Measurements from ENCODE around the gene FBH1.

- TF ChIP-seq CTCF (IDR thresholded peaks at IDR 0.05) (no peak), SIN3A (IDR thresholded peaks at IDR 0.05; ENCODE audit: borderline replicate concordance, insufficient read depth, low read depth, low read length) (no peak), REST (IDR thresholded peaks at IDR 0.05; ENCODE audit: insufficient read depth in 1 of 2, low read depth in 2 of 2, low read length in 1 of 2) (no peak), POLR2AphosphoS5 (IDR thresholded peaks at IDR 0.05; ENCODE audit: low read depth, low read length) (no peak)
Measured at GRCh38 chr10:5869156-5869555, 20.9 kb upstream of the FBH1 start.
